A549 (cell line): Measurements from ENCODE around the gene RIPPLY2. TPM values are rescaled to one million over a fixed set of nuclear protein-coding genes. Genes with fewer than 3 reads are reported as not detected.
A peak's percentile ranks its signal among the peaks of the same experiment; 100 is the strongest.

ENCODE experiments used
- ATAC-seq, 2 experiments: fragments of 200-7000 bp in 1 of 2; fragments of >200 bp in 1 of 2; cut with Nextera tagmentation in 1 of 2; cut with Tn5 transposase in 1 of 2; 3 replicates each; pipeline versions ENCODE4 v1.8.0 to v1.9.1; 2018 to 2020; ENCODE audit warnings: mild to moderate bottlenecking in 1 of 2, moderate library complexity in 1 of 2
- CTCF ChIA-PET: fragments of 300-600 bp; sonication (Branson Sonifier 250); formaldehyde crosslinking; extraction: SDS; loops from one replicate; lab custom pipeline; 2021; ENCODE audit warnings: antibody characterized with exemption, inconsistent platforms; lab: Yijun Ruan, JAX
- POLR2A ChIA-PET: fragments of 350-600 bp; formaldehyde crosslinking; extraction: SDS; loops from one replicate; lab custom pipeline; 2021; ENCODE audit warnings: antibody characterized with exemption, inconsistent platforms; lab: Yijun Ruan, JAX
- DNase-seq, 2 experiments: peaks; one replicate each; pipeline versions ENCODE4 v3.0.0 to v3.0.0-alpha.2; 2011 to 2016; ENCODE audit warnings: low read depth in 1 of 2, low spot score in 1 of 2
- FAIRE-seq: peaks from 2 replicates; lab custom pipeline; 2011; peaks lifted over from hg19 to GRCh38; lab: Jason Lieb, UNC
- H3K27ac ChIP-seq, 2 experiments: fragments of >200 bp; sonication (Bioruptor Twin); formaldehyde crosslinking; 3 replicates each; pipeline ENCODE4 v1.5.1; 2016 to 2017
- H3K4me1 ChIP-seq: fragments of >200 bp; sonication (Bioruptor Twin); formaldehyde crosslinking; 3 replicates; pipeline ENCODE4 v1.6.1; 2016
- H3K4me2 ChIP-seq: fragments of >200 bp; sonication (Bioruptor Twin); formaldehyde crosslinking; 3 replicates; pipeline ENCODE4 v1.6.1; 2016
- H3K4me3 ChIP-seq: fragments of >200 bp; sonication (Bioruptor Twin); formaldehyde crosslinking; 3 replicates; pipeline ENCODE4 v1.5.1; 2016
- H3K9me3 ChIP-seq: fragments of >200 bp; sonication (Bioruptor Twin); formaldehyde crosslinking; 3 replicates; pipeline ENCODE4 v1.6.1; 2016
- BHLHE40 ChIP-seq: IDR thresholded peaks from 2 replicates; pipeline ENCODE4 v1.6.1; 2012; ENCODE audit warnings: low read depth, low read length, inconsistent platforms
- CBX2 ChIP-seq: fragments of 200-600 bp; sonication (generic); IDR thresholded peaks from 2 replicates; pipeline ENCODE4 v1.6.1; 2016; ENCODE audit warnings: low read depth, mild to moderate bottlenecking, borderline replicate concordance
- CEBPB ChIP-seq, 2 experiments: fragments of >200 bp in 1 of 2; sonication (Bioruptor Twin) in 1 of 2; formaldehyde crosslinking in 1 of 2; IDR thresholded peaks; 2 replicates each; pipeline ENCODE4 v1.6.1; 2012 to 2016
- EHF ChIP-seq: fragments of 250-450 bp; sonication (Bioruptor Pico); IDR thresholded peaks from 2 replicates; pipeline ENCODE4 v1.5.0; 2020; ENCODE audit warnings: mild to moderate bottlenecking
- EHMT2 ChIP-seq: fragments of 200-600 bp; sonication (generic); IDR thresholded peaks from 2 replicates; pipeline ENCODE4 v1.6.1; 2016; ENCODE audit warnings: antibody characterized with exemption, low read depth, mild to moderate bottlenecking, moderate library complexity
- ELK1 ChIP-seq: fragments of 150-350 bp; IDR thresholded peaks from 2 replicates; pipeline ENCODE4 v1.6.1; 2014; ENCODE audit warnings: low read depth, mild to moderate bottlenecking, low read length
- FOSB ChIP-seq: fragments of 250-450 bp; sonication (Bioruptor Pico); IDR thresholded peaks from 2 replicates; pipeline ENCODE4 v1.5.0; 2020; ENCODE audit warnings: mild to moderate bottlenecking, moderate library complexity
- FOSL2 ChIP-seq, 2 experiments: fragments of 450-650 bp in 1 of 2; fragments of >200 bp in 1 of 2; sonication (Bioruptor Twin) in 1 of 2; formaldehyde crosslinking; IDR thresholded peaks; 2 replicates each; pipeline versions ENCODE4 v1.5.0 to v1.6.1; 2016 to 2020; ENCODE audit warnings: mild to moderate bottlenecking in 1 of 2, moderate library complexity in 1 of 2
- HEYL ChIP-seq: fragments of 250-450 bp; sonication (Bioruptor Pico); IDR thresholded peaks from 2 replicates; pipeline ENCODE4 v1.8.0; 2021; ENCODE audit warnings: mild to moderate bottlenecking, moderate library complexity
- HOXB13 ChIP-seq: fragments of 250-450 bp; sonication (Bioruptor Pico); IDR thresholded peaks from 2 replicates; pipeline ENCODE4 v1.5.0; 2020; ENCODE audit warnings: low read depth, mild to moderate bottlenecking, moderate library complexity
- KDM1A ChIP-seq: fragments of 200-600 bp; sonication (generic); IDR thresholded peaks from 2 replicates; pipeline ENCODE4 v1.6.1; 2016; ENCODE audit warnings: low read depth, mild to moderate bottlenecking
- MAZ ChIP-seq: fragments of 150-350 bp; IDR thresholded peaks from 2 replicates; pipeline ENCODE4 v1.6.1; 2014; ENCODE audit warnings: antibody characterized with exemption, low read depth, low read length, borderline replicate concordance
- MYC ChIP-seq: IDR thresholded peaks from 2 replicates; pipeline ENCODE4 v1.6.1; 2012; ENCODE audit warnings: mild to moderate bottlenecking, inconsistent platforms, low read length, improper control_type of control experiment, borderline replicate concordance
- NFE2L2 ChIP-seq: fragments of 150-350 bp; conservative IDR thresholded peaks from 2 replicates; pipeline ENCODE4 v1.6.1; 2014; ENCODE audit warnings: low read length
- PBX3 ChIP-seq: IDR thresholded peaks from 2 replicates; pipeline ENCODE4 v1.6.1; 2012
- POLR2AphosphoS2 ChIP-seq: conservative IDR thresholded peaks from 2 replicates; pipeline ENCODE4 v1.6.1; 2012; ENCODE audit warnings: low read length, improper control_type of control experiment, inconsistent platforms
- RFX5 ChIP-seq: fragments of 450-650 bp; IDR thresholded peaks from 2 replicates; pipeline ENCODE4 v1.7.1; 2014; ENCODE audit warnings: antibody characterized with exemption, mild to moderate bottlenecking, moderate library complexity
- SMC3 ChIP-seq: fragments of >200 bp; sonication (Bioruptor Twin); formaldehyde crosslinking; IDR thresholded peaks from 3 replicates; pipeline ENCODE4 v1.6.1; 2018; ENCODE audit warnings: inconsistent platforms
- SREBF2 ChIP-seq: fragments of 450-650 bp; IDR thresholded peaks from 2 replicates; pipeline ENCODE4 v1.6.1; 2014; ENCODE audit warnings: mild to moderate bottlenecking, moderate library complexity
- TP53 ChIP-seq: fragments of 250-450 bp; sonication (Bioruptor Pico); IDR thresholded peaks from 2 replicates; pipeline ENCODE4 v1.5.0; 2021; ENCODE audit warnings: mild to moderate bottlenecking, moderate library complexity
- ZC3H11A ChIP-seq: fragments of 450-650 bp; IDR thresholded peaks from 2 replicates; pipeline ENCODE4 v1.6.1; 2014; ENCODE audit warnings: antibody characterized with exemption, mild to moderate bottlenecking
- WGBS: methylation state at CpG from one replicate; pipeline ENCODE4 v1.1.6; 2017; ENCODE audit errors: missing lambda C conversion rate; 5-methylcytosine and 5-hydroxymethylcytosine counted together
- polyA plus RNA-seq, 4 experiments: library from polyadenylated mRNA; depleted of rRNA in 3 of 4; stranded (reverse); fragments of >200 nt; fragmentation: RNase III in 1 of 4; extraction: RNeasy Plus Mini Kit Qiagen cat#74134 plus additional on column Dnase treatment in 1 of 4; gene quantifications; 2 replicates in 3 of 4; 3 replicates in 1 of 4; pipeline ENCODE4 v1.2.3, GENCODE V29; 2011 to 2017
- TF ChIP-seq, protein P1 (sequence below): fragments of 200-600 bp; sonication (generic); IDR thresholded peaks from 2 replicates; pipeline ENCODE4 v1.6.1; 2016; ENCODE audit warnings: antibody characterized with exemption, mild to moderate bottlenecking, moderate library complexity
- TF ChIP-seq, protein P2 (sequence below): fragments of >200 bp; sonication (Bioruptor Twin); formaldehyde crosslinking; IDR thresholded peaks from 3 replicates; pipeline ENCODE4 v1.5.1; 2016

The RIPPLY2 gene
- polyA plus RNA-seq, 2 of the 4 experiments (the other 2 are of a cell fraction), result 0.27 to 1.5 TPM

DNA sequence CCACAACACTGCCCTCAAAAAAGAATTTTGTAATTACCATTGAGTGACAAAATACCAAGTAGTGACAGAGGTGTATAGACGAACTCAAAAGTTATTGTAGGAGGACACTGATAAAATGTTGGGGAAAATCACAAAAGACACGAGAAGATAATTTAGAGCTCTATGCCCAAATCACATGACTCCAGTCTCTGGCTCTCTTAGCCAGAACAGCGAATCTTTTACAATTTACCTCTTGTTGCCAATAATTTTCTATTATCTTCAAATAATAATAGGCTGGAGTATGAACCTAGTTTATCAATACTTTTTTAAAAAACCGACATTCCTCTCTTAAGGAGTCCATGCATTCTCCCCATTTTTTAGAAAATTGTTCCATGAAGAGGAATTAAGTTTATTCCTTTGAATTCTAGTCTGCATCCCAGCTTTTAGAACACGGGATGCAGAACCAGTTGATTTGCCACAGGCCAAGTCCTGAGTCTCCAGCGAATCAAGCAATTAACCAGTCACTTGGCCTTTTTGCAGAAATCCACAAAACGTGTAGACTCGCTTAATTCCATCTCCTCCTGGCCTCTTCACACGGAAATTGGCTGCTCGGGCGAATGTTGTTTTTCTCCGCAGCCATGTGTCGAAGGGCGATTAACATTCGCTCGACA, 507 bp upstream of the RIPPLY2 start:
- H3K4me3 ChIP-seq, result peak overlapping the region; percentile 44
- DNase-seq (no peak), FAIRE-seq (no peak), ATAC-seq (no peak)
- CTCF ChIA-PET, result interaction anchor here (1.3 kb wide), 1 partner anchor 368 kb away, joined by 5 read pairs; no protein-coding TSS in a partner anchor
- TF ChIP-seq, protein P1, sequence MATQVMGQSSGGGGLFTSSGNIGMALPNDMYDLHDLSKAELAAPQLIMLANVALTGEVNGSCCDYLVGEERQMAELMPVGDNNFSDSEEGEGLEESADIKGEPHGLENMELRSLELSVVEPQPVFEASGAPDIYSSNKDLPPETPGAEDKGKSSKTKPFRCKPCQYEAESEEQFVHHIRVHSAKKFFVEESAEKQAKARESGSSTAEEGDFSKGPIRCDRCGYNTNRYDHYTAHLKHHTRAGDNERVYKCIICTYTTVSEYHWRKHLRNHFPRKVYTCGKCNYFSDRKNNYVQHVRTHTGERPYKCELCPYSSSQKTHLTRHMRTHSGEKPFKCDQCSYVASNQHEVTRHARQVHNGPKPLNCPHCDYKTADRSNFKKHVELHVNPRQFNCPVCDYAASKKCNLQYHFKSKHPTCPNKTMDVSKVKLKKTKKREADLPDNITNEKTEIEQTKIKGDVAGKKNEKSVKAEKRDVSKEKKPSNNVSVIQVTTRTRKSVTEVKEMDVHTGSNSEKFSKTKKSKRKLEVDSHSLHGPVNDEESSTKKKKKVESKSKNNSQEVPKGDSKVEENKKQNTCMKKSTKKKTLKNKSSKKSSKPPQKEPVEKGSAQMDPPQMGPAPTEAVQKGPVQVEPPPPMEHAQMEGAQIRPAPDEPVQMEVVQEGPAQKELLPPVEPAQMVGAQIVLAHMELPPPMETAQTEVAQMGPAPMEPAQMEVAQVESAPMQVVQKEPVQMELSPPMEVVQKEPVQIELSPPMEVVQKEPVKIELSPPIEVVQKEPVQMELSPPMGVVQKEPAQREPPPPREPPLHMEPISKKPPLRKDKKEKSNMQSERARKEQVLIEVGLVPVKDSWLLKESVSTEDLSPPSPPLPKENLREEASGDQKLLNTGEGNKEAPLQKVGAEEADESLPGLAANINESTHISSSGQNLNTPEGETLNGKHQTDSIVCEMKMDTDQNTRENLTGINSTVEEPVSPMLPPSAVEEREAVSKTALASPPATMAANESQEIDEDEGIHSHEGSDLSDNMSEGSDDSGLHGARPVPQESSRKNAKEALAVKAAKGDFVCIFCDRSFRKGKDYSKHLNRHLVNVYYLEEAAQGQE, result no peak
- TF ChIP-seq POLR2AphosphoS2 (no peak), NFE2L2 (no peak), CBX2 (no peak), HOXB13 (no peak), SREBF2 (no peak), BHLHE40 (no peak), SMC3 (no peak), EHF (CRISPR knock-in tag) (no peak), FOSL2 (IDR thresholded peaks at IDR 0.05) (no peak), FOSL2 (CRISPR knock-in tag; IDR thresholded peaks at IDR 0.05) (no peak), KDM1A (no peak), PBX3 (no peak), EHMT2 (no peak), HEYL (no peak), ELK1 (no peak), TP53 (CRISPR knock-in tag) (no peak)
- TF ChIP-seq, protein P2, sequence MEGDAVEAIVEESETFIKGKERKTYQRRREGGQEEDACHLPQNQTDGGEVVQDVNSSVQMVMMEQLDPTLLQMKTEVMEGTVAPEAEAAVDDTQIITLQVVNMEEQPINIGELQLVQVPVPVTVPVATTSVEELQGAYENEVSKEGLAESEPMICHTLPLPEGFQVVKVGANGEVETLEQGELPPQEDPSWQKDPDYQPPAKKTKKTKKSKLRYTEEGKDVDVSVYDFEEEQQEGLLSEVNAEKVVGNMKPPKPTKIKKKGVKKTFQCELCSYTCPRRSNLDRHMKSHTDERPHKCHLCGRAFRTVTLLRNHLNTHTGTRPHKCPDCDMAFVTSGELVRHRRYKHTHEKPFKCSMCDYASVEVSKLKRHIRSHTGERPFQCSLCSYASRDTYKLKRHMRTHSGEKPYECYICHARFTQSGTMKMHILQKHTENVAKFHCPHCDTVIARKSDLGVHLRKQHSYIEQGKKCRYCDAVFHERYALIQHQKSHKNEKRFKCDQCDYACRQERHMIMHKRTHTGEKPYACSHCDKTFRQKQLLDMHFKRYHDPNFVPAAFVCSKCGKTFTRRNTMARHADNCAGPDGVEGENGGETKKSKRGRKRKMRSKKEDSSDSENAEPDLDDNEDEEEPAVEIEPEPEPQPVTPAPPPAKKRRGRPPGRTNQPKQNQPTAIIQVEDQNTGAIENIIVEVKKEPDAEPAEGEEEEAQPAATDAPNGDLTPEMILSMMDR, result no peak
- H3K4me1 ChIP-seq, result 0 out of 3 replicates have a peak, but pooled peaks cover 3% of the 10 kb centered on the region
- H3K9me3 ChIP-seq, result no peaks in the 10 kb centered on the region
- H3K27ac ChIP-seq, result peak overlapping the region; percentile 27 to 29; a peak in 4 of 6 replicates
- WGBS, result 36% methylated on average over 16 of the region's 16 CpGs
- POLR2A ChIA-PET, result no interaction called here
- H3K4me2 ChIP-seq, result peak overlapping the region; percentile 80

GRCh38 chr6:83854001-83854501, 891 bp downstream of the RIPPLY2 start:
- no peak for FAIRE-seq
- H3K4me1 ChIP-seq, result 0 out of 3 replicates have a peak, but pooled peaks cover 5% of the 10 kb centered on the region
- 93% methylated on average over 12 of the region's 18 CpGs for WGBS
- DNase-seq, result no peak
- TF ChIP-seq ZC3H11A, result no peak
- TF ChIP-seq RFX5, result no peak
- no peak for TF ChIP-seq MAZ
- TF ChIP-seq CBX2, result no peak
- no peak for TF ChIP-seq SMC3
- no peak for TF ChIP-seq CEBPB (IDR thresholded peaks at IDR 0.05)
- no peak for TF ChIP-seq MYC
- TF ChIP-seq FOSB (CRISPR knock-in tag), result no peak
- TF ChIP-seq, all 56 proteins: peak for 0
- CTCF ChIA-PET, result no interaction called here
- Histone ChIP-seq H3K4me2 (peak overlapping the region; percentile 80), H3K27ac (peak overlapping the region in 1 of 2 experiments; percentile 27; a peak in 2 of 6 replicates), H3K4me3 (peak overlapping the region; percentile 44), H3K9me3 (no peaks in the 10 kb centered on the region)
- ATAC-seq, result no peak; a peak in 1 of 6 replicates
- POLR2A ChIA-PET, result no interaction called here
